ENCODE data around the gene GAS7. TPM values are rescaled to one million over a fixed set of nuclear protein-coding genes. Genes with fewer than 3 reads are reported as not detected.

GAS7 gene
- polyA plus RNA-seq, 1 experiment = 1.4 TPM

- DNase-seq (ENCODE audit: low read depth) = no peak
- Histone ChIP-seq H3K36me3 (ENCODE audit: control insufficient read depth, insufficient read depth, low read length) (no peaks in the 10 kb centered on the region), H3K27me3 (ENCODE audit: control insufficient read depth, insufficient read depth, low read length) (peaks cover 19% of the 10 kb centered on the region), H3K4me3 (ENCODE audit: low read depth, low read length) (no peak overlapping the region)
- ChIA-PET POLR2A (no interaction called here), CTCF (interaction anchor here (0.5 kb wide), 1 partner anchor 59 kb away, joined by 4 read pairs; no protein-coding TSS in a partner anchor)
- no peak for TF ChIP-seq CTCF (IDR thresholded peaks at IDR 0.05; ENCODE audit: insufficient read depth, low read depth, low read length)
Measured at GRCh38 chr17:10200645-10201044, 2.2 kb upstream of the GAS7 start.

- no peak for DNase-seq (ENCODE audit: low read depth)
- POLR2A ChIA-PET = no interaction called here
- Histone ChIP-seq H3K36me3 (ENCODE audit: control insufficient read depth, insufficient read depth, low read length) (no peaks in the 10 kb centered on the region), H3K4me3 (ENCODE audit: low read depth, low read length) (no peak overlapping the region), H3K27me3 (ENCODE audit: control insufficient read depth, insufficient read depth, low read length) (peaks cover 19% of the 10 kb centered on the region)
- CTCF ChIA-PET = interaction anchor here (1.3 kb wide), 1 partner anchor 9 kb away, joined by 3 read pairs; no protein-coding TSS in a partner anchor
- no peak for TF ChIP-seq CTCF (IDR thresholded peaks at IDR 0.05; ENCODE audit: insufficient read depth, low read depth, low read length)
Measured at GRCh38 chr17:10200016-10200415, 1.6 kb upstream of the GAS7 start.

- Histone ChIP-seq H3K4me3 (ENCODE audit: low read depth, low read length) (peak overlapping the region; percentile 49), H3K36me3 (ENCODE audit: control insufficient read depth, insufficient read depth, low read length) (no peaks in the 10 kb centered on the region), H3K27me3 (ENCODE audit: control insufficient read depth, insufficient read depth, low read length) (peaks cover 19% of the 10 kb centered on the region)
- POLR2A ChIA-PET = interaction anchor here (0.6 kb wide), 1 partner anchor 60 kb away, joined by 13 read pairs; no protein-coding TSS in a partner anchor
- no peak for DNase-seq (ENCODE audit: low read depth)
- no peak for TF ChIP-seq CTCF (IDR thresholded peaks at IDR 0.05; ENCODE audit: insufficient read depth, low read depth, low read length)
- CTCF ChIA-PET = interaction anchor here (1.0 kb wide), 1 partner anchor 29 kb away, joined by 3 read pairs; no protein-coding TSS in a partner anchor
Measured at GRCh38 chr17:10197721-10198508, 491 bp downstream of the GAS7 start.

GRCh38 chr17:10197362-10197720 lies 1.1 kb downstream of the GAS7 start:
- DNase-seq (ENCODE audit: low read depth) = no peak
- Histone ChIP-seq H3K36me3 (ENCODE audit: control insufficient read depth, insufficient read depth, low read length) (no peaks in the 10 kb centered on the region), H3K27me3 (ENCODE audit: control insufficient read depth, insufficient read depth, low read length) (peaks cover 19% of the 10 kb centered on the region), H3K4me3 (ENCODE audit: low read depth, low read length) (peak overlapping the region; percentile 49)
- no peak for TF ChIP-seq CTCF (IDR thresholded peaks at IDR 0.05; ENCODE audit: insufficient read depth, low read depth, low read length)
- CTCF ChIA-PET = interaction anchor here (1.2 kb wide), 1 partner anchor 9 kb away, joined by 3 read pairs; no protein-coding TSS in a partner anchor
- POLR2A ChIA-PET = no interaction called here

- H3K4me3 ChIP-seq (ENCODE audit: low read depth, low read length) = no peak overlapping the region
- ChIA-PET CTCF (interaction anchor here (1.2 kb wide), 1 partner anchor 8 kb away, joined by 3 read pairs; no protein-coding TSS in a partner anchor), POLR2A (no interaction called here)
- H3K27me3 ChIP-seq (ENCODE audit: control insufficient read depth, insufficient read depth, low read length) = peaks cover 19% of the 10 kb centered on the region
- TF ChIP-seq CTCF (IDR thresholded peaks at IDR 0.05; ENCODE audit: insufficient read depth, low read depth, low read length) = no peak
- no peaks in the 10 kb centered on the region for H3K36me3 ChIP-seq (ENCODE audit: control insufficient read depth, insufficient read depth, low read length)
- DNase-seq (ENCODE audit: low read depth) = no peak
Measured at GRCh38 chr17:10196941-10197340, 1.5 kb downstream of the GAS7 start.
